ENCODE measurements around the gene ELMO1. TPM values are rescaled to one million over a fixed set of nuclear protein-coding genes. Genes with fewer than 3 reads are reported as not detected.
A peak's percentile ranks its signal among the peaks of the same experiment; 100 is the strongest.

ELMO1 gene
- total RNA-seq, 2 donors from 2014 or later: 10.9 to 56.0 TPM

GRCh38 chr7:36966636-36967035 is 482.0 kb downstream of the ELMO1 start:
- DNase-seq: no peak
- no peaks in the 10 kb centered on the region for H3K27me3 ChIP-seq

GRCh38 chr7:36966039-36966438 is 482.6 kb downstream of the ELMO1 start:
- intact Hi-C loops (cut with DNase I): no loop called here
- DNase-seq (no peak), ATAC-seq (peak; percentile 49)
- H3K9me3 ChIP-seq: no peaks in the 10 kb centered on the region
- no peaks in the 10 kb centered on the region for H3K36me3 ChIP-seq (replicated peaks in 1 of 2; ENCODE audit: insufficient read depth in 1 of 2, low read depth in 2 of 2)
- no peak overlapping the region for H3K4me3 ChIP-seq
- TF ChIP-seq CTCF (IDR thresholded peaks at IDR 0.05) (no peak), POLR2A (IDR thresholded peaks at IDR 0.05) (no peak)
- 19 to 27% methylated on average over 3 of the region's 3 CpGs for WGBS, 2 donors
- H3K27ac ChIP-seq: peak overlapping the region in 2 of 4 donors; percentile 19 to 28
- peaks cover 42% of the 10 kb centered on the region for H3K4me1 ChIP-seq
- no peaks in the 10 kb centered on the region for H3K27me3 ChIP-seq

More at GRCh38 chr7:36966636-36967035, 482.0 kb downstream of the ELMO1 start:
- 58 to 59% methylated on average over 3 of the region's 3 CpGs for WGBS, 2 donors
- no peaks in the 10 kb centered on the region for H3K9me3 ChIP-seq
- no peaks in the 10 kb centered on the region for H3K36me3 ChIP-seq (replicated peaks in 1 of 2; ENCODE audit: insufficient read depth in 1 of 2, low read depth in 2 of 2)
- peak overlapping the region in 2 of 4 donors; percentile 19 to 28 for H3K27ac ChIP-seq
- TF ChIP-seq CTCF (IDR thresholded peaks at IDR 0.05) (no peak), POLR2A (IDR thresholded peaks at IDR 0.05) (no peak)
- peaks cover 46% of the 10 kb centered on the region for H3K4me1 ChIP-seq
- ATAC-seq: no peak
- intact Hi-C loops (cut with DNase I): no loop called here
- no peak overlapping the region for H3K4me3 ChIP-seq

DNA sequence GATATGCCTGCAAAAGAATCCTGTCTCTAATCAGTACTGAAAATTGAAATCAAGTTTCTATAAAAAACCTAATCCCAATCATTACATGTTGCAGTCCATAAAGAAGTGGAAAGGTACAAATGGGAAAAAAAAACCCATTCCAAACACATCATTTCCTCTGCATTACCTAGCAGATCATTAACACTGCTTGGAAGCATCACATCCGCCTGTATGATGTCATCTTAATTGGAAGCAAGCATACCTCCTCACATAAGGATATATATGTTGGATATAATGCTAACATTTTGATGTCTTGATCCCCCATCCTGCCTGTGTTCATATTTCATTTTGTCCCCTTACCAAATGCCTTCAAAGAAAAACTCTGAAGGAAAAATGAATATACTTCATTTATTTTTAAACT is 483.0 kb downstream of the ELMO1 start:
- peak overlapping the region in 1 of 4 donors; percentile 28 for H3K27ac ChIP-seq
- H3K36me3 ChIP-seq (replicated peaks in 1 of 2; ENCODE audit: insufficient read depth in 1 of 2, low read depth in 2 of 2): no peaks in the 10 kb centered on the region
- no peak for ATAC-seq
- peaks cover 42% of the 10 kb centered on the region for H3K4me1 ChIP-seq
- no peak for DNase-seq
- no peaks in the 10 kb centered on the region for H3K9me3 ChIP-seq
- TF ChIP-seq POLR2A (IDR thresholded peaks at IDR 0.05): no peak
- no peak for TF ChIP-seq CTCF (IDR thresholded peaks at IDR 0.05)
- no peaks in the 10 kb centered on the region for H3K27me3 ChIP-seq
- no peak overlapping the region for H3K4me3 ChIP-seq
- WGBS, 2 donors: 95 to 97% methylated on average over 1 of the region's 1 CpG
- intact Hi-C loops (cut with DNase I): no loop called here

- Histone ChIP-seq H3K27me3 (no peaks in the 10 kb centered on the region), H3K36me3 (replicated peaks in 1 of 2; ENCODE audit: insufficient read depth in 1 of 2, low read depth in 2 of 2) (no peaks in the 10 kb centered on the region), H3K4me3 (no peak overlapping the region), H3K27ac (no peak overlapping the region), H3K4me1 (peaks cover 37% of the 10 kb centered on the region), H3K9me3 (no peaks in the 10 kb centered on the region)
- 98 to 100% methylated on average over 2 of the region's 2 CpGs for WGBS, 2 donors
- DNase-seq (no peak), ATAC-seq (no peak)
- no peak for TF ChIP-seq CTCF (IDR thresholded peaks at IDR 0.05)
- TF ChIP-seq POLR2A (IDR thresholded peaks at IDR 0.05): no peak
- intact Hi-C loops (cut with DNase I): no loop called here
Observed at GRCh38 chr7:36964297-36964696, 484.4 kb downstream of the ELMO1 start.

- no peak for ATAC-seq
- Histone ChIP-seq H3K27me3 (no peaks in the 10 kb centered on the region), H3K9me3 (no peaks in the 10 kb centered on the region), H3K27ac (no peak overlapping the region), H3K36me3 (replicated peaks in 1 of 2; ENCODE audit: insufficient read depth in 1 of 2, low read depth in 2 of 2) (no peaks in the 10 kb centered on the region), H3K4me3 (no peak overlapping the region), H3K4me1 (peaks cover 37% of the 10 kb centered on the region)
- no peak for TF ChIP-seq POLR2A (IDR thresholded peaks at IDR 0.05)
- TF ChIP-seq CTCF (IDR thresholded peaks at IDR 0.05): no peak
- DNase-seq: no peak
- WGBS, 2 donors: 86 to 91% methylated on average over 3 of the region's 3 CpGs
- intact Hi-C loops (cut with DNase I): no loop called here
Observed at GRCh38 chr7:36962367-36962766, 486.3 kb downstream of the ELMO1 start.

Data from body of pancreas (tissue), 4 donors.